Tibial nerve (tissue), 3 donors: ENCODE results near the gene TRPM1.

Experiments used
- POLR2A ChIP-seq, 2 donors: fragments of 450-650 bp; IDR thresholded peaks; one replicate each; pipeline ENCODE4 v1.6.1; 2017; ENCODE audit warnings: antibody characterized with exemption in 2 of 2, mild to moderate bottlenecking in 2 of 2, moderate library complexity in 2 of 2
- TF ChIP-seq, protein P1 (sequence below), 5 experiments: fragments of 200-600 bp in 3 of 5; fragments of 450-650 bp in 2 of 5; sonication (generic) in 3 of 5; IDR thresholded peaks; one replicate each; pipeline ENCODE4 v1.5.1; 2016 to 2019; ENCODE audit warnings: antibody characterized with exemption in 5 of 5, mild to moderate bottlenecking in 3 of 5, moderate library complexity in 2 of 5

DNA sequence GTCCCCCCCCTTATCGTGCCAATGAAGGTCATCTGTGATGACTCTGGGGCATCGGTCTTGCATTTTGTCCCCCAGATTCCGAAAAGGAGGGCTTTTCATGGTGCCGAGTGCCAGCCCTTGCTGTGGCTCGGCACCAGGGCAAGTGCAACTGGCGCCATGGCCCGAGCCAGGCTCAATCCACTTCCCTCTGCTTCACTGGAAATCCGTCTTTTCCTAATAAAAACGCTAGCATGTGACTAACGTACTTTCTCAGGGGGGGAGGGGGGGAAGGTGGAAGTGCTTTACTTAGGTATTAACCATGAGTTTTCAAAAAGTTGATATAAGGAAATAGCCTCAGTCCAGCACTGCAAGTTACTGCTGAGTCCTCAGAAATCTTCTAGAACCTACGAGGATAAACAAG is 20.5 kb downstream of the TRPM1 start:
- no peak for TF ChIP-seq POLR2A (IDR thresholded peaks at IDR 0.05)
- TF ChIP-seq, protein P1, sequence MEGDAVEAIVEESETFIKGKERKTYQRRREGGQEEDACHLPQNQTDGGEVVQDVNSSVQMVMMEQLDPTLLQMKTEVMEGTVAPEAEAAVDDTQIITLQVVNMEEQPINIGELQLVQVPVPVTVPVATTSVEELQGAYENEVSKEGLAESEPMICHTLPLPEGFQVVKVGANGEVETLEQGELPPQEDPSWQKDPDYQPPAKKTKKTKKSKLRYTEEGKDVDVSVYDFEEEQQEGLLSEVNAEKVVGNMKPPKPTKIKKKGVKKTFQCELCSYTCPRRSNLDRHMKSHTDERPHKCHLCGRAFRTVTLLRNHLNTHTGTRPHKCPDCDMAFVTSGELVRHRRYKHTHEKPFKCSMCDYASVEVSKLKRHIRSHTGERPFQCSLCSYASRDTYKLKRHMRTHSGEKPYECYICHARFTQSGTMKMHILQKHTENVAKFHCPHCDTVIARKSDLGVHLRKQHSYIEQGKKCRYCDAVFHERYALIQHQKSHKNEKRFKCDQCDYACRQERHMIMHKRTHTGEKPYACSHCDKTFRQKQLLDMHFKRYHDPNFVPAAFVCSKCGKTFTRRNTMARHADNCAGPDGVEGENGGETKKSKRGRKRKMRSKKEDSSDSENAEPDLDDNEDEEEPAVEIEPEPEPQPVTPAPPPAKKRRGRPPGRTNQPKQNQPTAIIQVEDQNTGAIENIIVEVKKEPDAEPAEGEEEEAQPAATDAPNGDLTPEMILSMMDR (IDR thresholded peaks at IDR 0.05): no peak
